ENCODE results near the gene COQ7.

GRCh38 chr16:19118938-19119431 lies 51.6 kb downstream of the COQ7 start:
- no peak for TF ChIP-seq CTCF (IDR thresholded peaks at IDR 0.05)
- TF ChIP-seq POLR2A (IDR thresholded peaks at IDR 0.05), result no peak

All from lower leg skin (tissue), 3 donors.